NCI-H460 (cell line): ENCODE data around the gene NKD1. TPM values are rescaled to one million over a fixed set of nuclear protein-coding genes. Genes with fewer than 3 reads are reported as not detected.

Experiments used
- DNase-seq: peaks from one replicate; pipeline ENCODE4 v3.0.0-alpha.2; 2016; ENCODE audit warnings: low read depth; ENCODE audit errors: extremely low read depth
- total RNA-seq: library from RNA; depleted of rRNA; stranded (reverse); fragments of >200 nt; shearing (Covaris generic); gene quantifications from 2 replicates; pipeline ENCODE4 v1.2.3, GENCODE V29; 2014

Gene NKD1
- total RNA-seq, 1 experiment from 2014 or later: 0.05 TPM

- no peak for DNase-seq
Measured at GRCh38 chr16:50519001-50519400, 29.2 kb upstream of the NKD1 start.

DNA sequence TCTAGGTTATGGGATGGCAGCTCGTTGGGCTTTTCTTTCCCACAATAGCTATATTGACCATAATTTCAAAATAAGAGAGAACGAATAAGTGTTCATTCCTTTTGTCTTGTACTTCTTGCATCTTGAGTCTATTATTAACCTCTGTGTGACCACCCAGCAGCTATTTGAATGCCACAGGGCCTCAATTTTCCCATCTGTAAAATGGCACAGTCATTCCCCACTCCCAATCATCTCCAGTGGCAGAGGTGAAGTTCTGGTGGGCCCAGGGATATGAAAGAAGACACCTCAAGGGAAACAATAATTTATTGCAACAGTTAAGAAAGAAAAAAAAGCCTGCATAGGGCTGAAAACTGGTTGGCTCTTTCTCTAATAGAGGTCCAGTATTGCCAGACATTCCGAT is 28.6 kb upstream of the NKD1 start:
- DNase-seq: no peak

GRCh38 chr16:50520451-50521245 is 27.5 kb upstream of the NKD1 start:
- no peak for DNase-seq

GRCh38 chr16:50521246-50521900 is 26.8 kb upstream of the NKD1 start:
- DNase-seq: no peak

- DNase-seq: no peak
Measured at GRCh38 chr16:50522324-50522723, 25.9 kb upstream of the NKD1 start.

GRCh38 chr16:50523710-50524109 is 24.5 kb upstream of the NKD1 start:
- no peak for DNase-seq

GRCh38 chr16:50525262-50525661 is 22.9 kb upstream of the NKD1 start:
- DNase-seq: no peak

- DNase-seq: no peak
Measured at GRCh38 chr16:50525716-50526115, 22.5 kb upstream of the NKD1 start.

GRCh38 chr16:50526249-50526648 is 21.9 kb upstream of the NKD1 start:
- DNase-seq: no peak

DNA sequence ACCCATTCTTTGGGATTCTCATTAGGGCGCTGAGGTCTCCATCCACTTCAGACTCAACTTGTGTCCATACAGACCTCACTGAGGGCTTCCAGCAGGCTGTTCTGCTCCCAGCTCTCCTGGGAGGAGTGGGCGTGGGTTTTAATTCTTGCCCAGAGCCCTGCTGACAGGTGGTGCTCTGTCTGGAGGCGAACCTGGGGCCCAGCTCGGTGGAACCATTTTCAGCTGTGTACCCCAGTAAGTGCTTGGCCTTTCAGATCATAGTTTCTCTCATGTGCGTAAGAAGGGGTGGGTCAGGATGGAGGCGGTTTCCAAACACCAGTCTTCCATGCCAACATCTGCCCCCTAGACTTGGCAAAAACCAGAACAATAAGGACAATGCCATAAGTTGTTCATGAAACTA is 21.4 kb upstream of the NKD1 start:
- no peak for DNase-seq

- no peak for DNase-seq
Measured at GRCh38 chr16:50528820-50529219, 19.4 kb upstream of the NKD1 start.

GRCh38 chr16:50529334-50529733 is 18.9 kb upstream of the NKD1 start:
- no peak for DNase-seq

DNA sequence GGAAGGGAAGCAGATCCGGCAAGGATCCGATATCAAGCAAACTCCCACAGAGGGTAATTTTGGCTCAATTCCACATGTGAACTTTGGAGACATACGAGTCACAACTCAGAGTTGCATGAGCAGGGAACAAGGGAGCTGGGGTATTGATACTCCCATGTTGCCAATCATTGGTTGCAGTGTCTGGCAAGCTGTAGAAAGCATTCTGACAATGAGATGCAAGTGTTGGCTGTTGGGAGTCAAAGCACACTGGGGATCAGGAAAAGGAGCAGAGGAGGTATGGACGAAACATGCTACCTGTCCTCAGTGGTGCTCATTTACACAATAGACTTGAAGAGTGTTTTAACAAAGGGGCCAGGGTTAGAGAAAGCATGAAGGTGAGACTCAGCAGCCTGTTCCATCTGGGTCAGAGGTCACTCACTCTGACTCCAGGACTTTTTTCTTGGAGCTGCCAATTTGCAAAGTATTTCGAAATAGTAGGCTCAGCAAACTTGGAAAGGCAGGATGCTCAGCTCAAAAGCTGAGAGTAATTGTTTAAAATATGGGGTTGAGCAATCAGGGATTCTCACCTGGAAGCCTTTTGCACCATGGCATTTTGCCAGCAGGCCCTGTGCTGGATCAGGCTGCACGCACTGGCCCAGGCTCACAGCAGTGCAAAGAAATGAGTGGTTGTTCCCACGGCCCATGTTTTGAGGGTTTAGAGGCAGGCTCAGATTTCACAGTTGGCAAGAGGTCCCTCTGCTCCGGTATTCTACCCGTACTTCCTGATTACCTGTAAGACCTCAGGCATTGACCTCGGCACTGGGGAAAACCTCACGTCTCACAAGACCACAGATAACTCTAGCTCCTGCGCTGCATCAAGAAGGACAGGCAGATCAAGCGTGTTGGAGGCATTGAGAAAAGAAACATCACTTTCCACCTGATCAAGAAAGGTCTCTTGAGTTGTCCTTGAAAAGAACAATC is 17.6 kb upstream of the NKD1 start:
- no peak for DNase-seq

GRCh38 chr16:50531359-50531758 is 16.8 kb upstream of the NKD1 start:
- DNase-seq: no peak

- DNase-seq: no peak
Measured at GRCh38 chr16:50531901-50532300, 16.3 kb upstream of the NKD1 start.

DNA sequence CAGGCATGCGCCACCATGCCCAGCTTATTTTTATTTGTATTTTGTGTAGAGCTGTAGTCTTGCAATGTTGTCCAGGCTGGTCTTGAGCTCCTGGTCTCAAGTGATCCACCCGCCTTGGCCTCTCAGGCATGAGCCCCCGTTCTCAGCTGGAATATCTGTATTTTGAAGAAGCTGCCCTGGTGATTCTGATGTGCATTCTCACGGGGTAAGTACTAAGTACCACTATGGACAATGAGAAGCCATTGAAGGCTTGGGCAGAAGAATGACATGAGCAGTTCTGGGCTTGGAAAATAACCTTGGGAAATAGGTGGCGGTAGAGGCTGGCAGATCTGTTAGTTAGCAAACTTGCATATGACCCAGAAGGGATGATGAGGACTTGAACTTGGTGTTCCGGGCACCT is 15.6 kb upstream of the NKD1 start:
- no peak for DNase-seq

- no peak for DNase-seq
Measured at GRCh38 chr16:50533317-50533716, 14.9 kb upstream of the NKD1 start.

- no peak for DNase-seq
Measured at GRCh38 chr16:50534091-50534490, 14.1 kb upstream of the NKD1 start.

GRCh38 chr16:50534556-50534955 is 13.6 kb upstream of the NKD1 start:
- no peak for DNase-seq

GRCh38 chr16:50534958-50535357 is 13.2 kb upstream of the NKD1 start:
- DNase-seq: no peak
